HepG2 (cell line): ENCODE measurements around the gene ORC6. TPM values are rescaled to one million over a fixed set of nuclear protein-coding genes. Genes with fewer than 3 reads are reported as not detected.

Experiments
- DMAP1 ChIP-seq: IDR thresholded peaks from 2 replicates; pipeline ENCODE4 v1.6.1; 2016
- GABPB1 ChIP-seq: IDR thresholded peaks from 2 replicates; pipeline ENCODE4 v1.6.1; 2016; ENCODE audit warnings: mild to moderate bottlenecking, missing genetic modification reagents, moderate library complexity, missing compliant biosample characterization
- GMEB2 ChIP-seq: IDR thresholded peaks from 2 replicates; pipeline ENCODE4 v1.6.1; 2016; ENCODE audit warnings: missing biosample characterization, missing genetic modification reagents, low read depth
- MIER3 ChIP-seq: IDR thresholded peaks from 2 replicates; pipeline ENCODE4 v1.6.1; 2016; ENCODE audit warnings: missing compliant biosample characterization, borderline replicate concordance
- SNAPC4 ChIP-seq: sonication (generic); formaldehyde crosslinking; IDR thresholded peaks from 2 replicates; pipeline ENCODE4 v1.4.0; 2020; ENCODE audit warnings: mild to moderate bottlenecking, missing genetic modification reagents
- ZFX ChIP-seq: sonication (generic); formaldehyde crosslinking; IDR thresholded peaks from 2 replicates; pipeline ENCODE4 v1.4.0; 2020; ENCODE audit warnings: mild to moderate bottlenecking, low read depth, missing genetic modification reagents, moderate library complexity
- ZNF430 ChIP-seq: sonication (generic); formaldehyde crosslinking; IDR thresholded peaks from 2 replicates; pipeline ENCODE4 v1.9.0; 2021; ENCODE audit warnings: mild to moderate bottlenecking, missing genetic modification reagents
- ZNF746 ChIP-seq: sonication (generic); formaldehyde crosslinking; IDR thresholded peaks from 2 replicates; pipeline ENCODE4 v1.8.0; 2022; ENCODE audit warnings: mild to moderate bottlenecking, missing genetic modification reagents
- polyA plus RNA-seq, 8 experiments: library from polyadenylated mRNA; depleted of rRNA in 3 of 8; stranded (reverse) in 7 of 8; unstranded in 1 of 8; fragments of >200 nt; fragmentation: Illumina TruSeq in 4 of 8; extraction: Trizol in 4 of 8; gene quantifications; 2 replicates each; pipeline versions ENCODE4 v1.2.1 to v1.2.3, GENCODE V29; 2011 to 2016; ENCODE audit warnings: low read depth in 4 of 8, missing spikeins in 1 of 8, mixed read lengths in 1 of 8; ENCODE audit not compliant: insufficient read depth in 1 of 8
- total RNA-seq, 5 experiments: library from RNA; depleted of rRNA; stranded (reverse); fragments of >200 nt; fragmentation: Illumina TruSeq; extraction: Trizol; gene quantifications; 2 replicates each; pipeline ENCODE4 v1.2.3, GENCODE V29; 2016; ENCODE audit warnings: low read depth in 1 of 5
- TF ChIP-seq, protein P1 (sequence below): sonication (generic); formaldehyde crosslinking; IDR thresholded peaks from 2 replicates; pipeline ENCODE4 v1.5.1; 2020; ENCODE audit warnings: missing genetic modification reagents, mild to moderate bottlenecking, borderline replicate concordance
- TF ChIP-seq, protein P2 (sequence below): sonication (generic); formaldehyde crosslinking; IDR thresholded peaks from 2 replicates; pipeline ENCODE4 v1.4.0; 2020; ENCODE audit warnings: mild to moderate bottlenecking, missing genetic modification reagents

Gene ORC6
- total and polyA plus RNA-seq, 2 of the 13 experiments (the other 11 are each of a cell fraction or from before 2014, with no cell fraction given): 34.2 to 69.8 TPM

GRCh38 chr16:46690281-46691178 lies 1.1 kb downstream of the ORC6 start (continued):
- TF ChIP-seq SNAPC4 (CRISPR knock-in tag): no peak
- no peak for TF ChIP-seq GMEB2 (CRISPR knock-in tag)
- TF ChIP-seq DMAP1 (CRISPR knock-in tag): peak; percentile 45; the same call in 1 of the 2 replicates
- no peak for TF ChIP-seq ZNF746 (CRISPR knock-in tag)
- TF ChIP-seq MIER3: peak; percentile 70; the same call in 1 of the 2 replicates
- TF ChIP-seq, protein P1, sequence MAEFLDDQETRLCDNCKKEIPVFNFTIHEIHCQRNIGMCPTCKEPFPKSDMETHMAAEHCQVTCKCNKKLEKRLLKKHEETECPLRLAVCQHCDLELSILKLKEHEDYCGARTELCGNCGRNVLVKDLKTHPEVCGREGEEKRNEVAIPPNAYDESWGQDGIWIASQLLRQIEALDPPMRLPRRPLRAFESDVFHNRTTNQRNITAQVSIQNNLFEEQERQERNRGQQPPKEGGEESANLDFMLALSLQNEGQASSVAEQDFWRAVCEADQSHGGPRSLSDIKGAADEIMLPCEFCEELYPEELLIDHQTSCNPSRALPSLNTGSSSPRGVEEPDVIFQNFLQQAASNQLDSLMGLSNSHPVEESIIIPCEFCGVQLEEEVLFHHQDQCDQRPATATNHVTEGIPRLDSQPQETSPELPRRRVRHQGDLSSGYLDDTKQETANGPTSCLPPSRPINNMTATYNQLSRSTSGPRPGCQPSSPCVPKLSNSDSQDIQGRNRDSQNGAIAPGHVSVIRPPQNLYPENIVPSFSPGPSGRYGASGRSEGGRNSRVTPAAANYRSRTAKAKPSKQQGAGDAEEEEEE (CRISPR knock-in tag): no peak
- TF ChIP-seq ZNF430: peak; percentile 37
- TF ChIP-seq ZFX (CRISPR knock-in tag): peak; percentile 48; the same call in 1 of the 2 replicates
- TF ChIP-seq GABPB1 (CRISPR knock-in tag): no peak; the same call in 1 of the 2 replicates
- TF ChIP-seq, protein P2, sequence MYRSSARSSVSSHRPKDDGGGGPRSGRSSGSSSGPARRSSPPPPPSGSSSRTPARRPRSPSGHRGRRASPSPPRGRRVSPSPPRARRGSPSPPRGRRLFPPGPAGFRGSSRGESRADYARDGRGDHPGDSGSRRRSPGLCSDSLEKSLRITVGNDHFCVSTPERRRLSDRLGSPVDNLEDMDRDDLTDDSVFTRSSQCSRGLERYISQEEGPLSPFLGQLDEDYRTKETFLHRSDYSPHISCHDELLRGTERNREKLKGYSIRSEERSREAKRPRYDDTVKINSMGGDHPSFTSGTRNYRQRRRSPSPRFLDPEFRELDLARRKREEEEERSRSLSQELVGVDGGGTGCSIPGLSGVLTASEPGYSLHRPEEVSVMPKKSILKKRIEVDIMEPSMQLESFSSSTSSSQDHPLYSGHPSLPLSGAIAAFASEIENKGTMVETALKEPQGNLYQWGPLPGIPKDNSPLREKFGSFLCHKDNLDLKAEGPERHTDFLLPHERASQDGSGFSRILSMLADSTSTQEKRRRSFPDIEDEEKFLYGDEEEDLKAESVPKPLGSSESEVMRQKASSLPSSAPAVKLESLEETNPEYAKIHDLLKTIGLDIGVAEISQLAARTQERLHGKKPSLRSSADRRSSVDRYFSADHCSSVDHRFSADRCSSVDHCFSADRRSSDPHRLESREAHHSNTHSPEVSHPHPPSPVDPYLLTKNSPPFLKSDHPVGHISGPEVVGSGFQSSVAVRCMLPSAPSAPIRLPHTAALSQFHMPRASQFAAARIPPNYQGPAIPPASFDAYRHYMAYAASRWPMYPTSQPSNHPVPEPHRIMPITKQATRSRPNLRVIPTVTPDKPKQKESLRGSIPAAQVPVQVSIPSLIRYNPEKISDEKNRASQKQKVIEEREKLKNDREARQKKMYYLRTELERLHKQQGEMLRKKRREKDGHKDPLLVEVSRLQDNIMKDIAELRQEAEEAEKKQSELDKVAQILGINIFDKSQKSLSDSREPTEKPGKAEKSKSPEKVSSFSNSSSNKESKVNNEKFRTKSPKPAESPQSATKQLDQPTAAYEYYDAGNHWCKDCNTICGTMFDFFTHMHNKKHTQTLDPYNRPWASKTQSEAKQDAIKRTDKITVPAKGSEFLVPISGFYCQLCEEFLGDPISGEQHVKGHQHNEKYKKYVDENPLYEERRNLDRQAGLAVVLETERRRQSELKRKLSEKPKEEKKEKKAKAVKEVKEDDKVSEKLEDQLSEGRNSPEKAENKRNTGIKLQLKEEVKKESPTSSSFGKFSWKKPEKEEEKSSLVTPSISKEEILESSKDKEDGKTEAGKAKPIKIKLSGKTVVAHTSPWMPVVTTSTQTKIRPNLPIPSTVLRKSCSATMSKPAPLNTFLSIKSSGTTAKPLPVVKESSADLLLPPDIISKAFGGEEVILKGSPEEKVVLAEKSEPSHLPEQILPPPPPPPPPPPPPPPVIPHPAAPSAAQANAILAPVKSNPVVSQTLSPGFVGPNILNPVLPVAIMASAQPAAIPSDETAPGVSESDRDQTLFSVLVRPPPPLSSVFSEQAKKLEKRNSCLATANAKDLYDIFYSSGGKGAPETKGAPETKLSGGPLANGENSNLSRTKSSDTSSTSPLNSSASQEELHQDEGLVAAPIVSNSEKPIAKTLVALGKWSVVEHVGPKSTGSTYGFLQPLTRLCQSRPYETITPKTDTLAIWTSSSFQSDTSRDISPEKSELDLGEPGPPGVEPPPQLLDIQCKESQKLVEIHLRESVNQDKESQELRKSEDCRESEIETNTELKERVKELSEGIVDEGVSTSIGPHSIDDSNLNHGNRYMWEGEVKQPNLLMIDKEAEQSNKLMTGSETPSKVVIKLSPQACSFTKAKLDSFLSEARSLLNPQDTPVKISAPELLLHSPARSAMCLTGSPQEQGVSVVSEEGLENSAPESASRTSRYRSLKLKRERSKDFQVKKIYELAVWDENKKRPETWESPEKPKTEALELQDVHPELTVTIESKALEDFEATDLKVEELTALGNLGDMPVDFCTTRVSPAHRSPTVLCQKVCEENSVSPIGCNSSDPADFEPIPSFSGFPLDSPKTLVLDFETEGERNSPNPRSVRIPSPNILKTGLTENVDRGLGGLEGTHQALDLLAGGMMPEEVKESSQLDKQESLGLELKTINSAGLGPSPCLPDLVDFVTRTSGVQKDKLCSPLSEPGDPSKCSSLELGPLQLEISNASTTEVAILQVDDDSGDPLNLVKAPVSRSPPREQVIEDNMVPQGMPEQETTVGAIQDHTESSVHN (CRISPR knock-in tag): peak; percentile 28; the same call in 1 of the 2 replicates
